Mucosa of stomach (tissue), 1 donor: ENCODE data around the gene ARRB2.

Experiments used
- H3K27me3 ChIP-seq: one replicate; pipeline ENCODE4 v1.7.0; 2013; ENCODE audit warnings: mild to moderate bottlenecking, low read length; ENCODE audit not compliant: control insufficient read depth, insufficient read depth
- H3K36me3 ChIP-seq: one replicate; pipeline ENCODE4 v1.7.0; 2013; ENCODE audit warnings: low read length; ENCODE audit not compliant: control insufficient read depth, insufficient read depth
- H3K4me1 ChIP-seq: one replicate; pipeline ENCODE4 v1.7.0; 2013; ENCODE audit warnings: mild to moderate bottlenecking, low read length; ENCODE audit not compliant: control insufficient read depth, insufficient read depth
- H3K4me3 ChIP-seq: one replicate; pipeline ENCODE4 v1.7.0; 2013; ENCODE audit warnings: low read length
- H3K9ac ChIP-seq: one replicate; pipeline ENCODE4 v1.7.0; 2013; ENCODE audit warnings: mild to moderate bottlenecking, low read length, moderate library complexity
- H3K9me3 ChIP-seq: one replicate; pipeline ENCODE4 v1.7.0; 2013; ENCODE audit warnings: mild to moderate bottlenecking, low read length, moderate library complexity; ENCODE audit not compliant: control insufficient read depth
- donor health status: Pancreatic carcinoma.

Gene ARRB2

GRCh38 chr17:4709794-4710692 is at the start of gene ARRB2:
ARRB2 (plus strand) TSS chr17:4710632; CDS start chr17:4710722, 90 bp downstream.
- Histone ChIP-seq H3K4me1 (peaks cover 22% of the 10 kb centered on the region), H3K27me3 (no peaks in the 10 kb centered on the region), H3K9ac (peak within 1 kb of the TSS; percentile 71), H3K36me3 (no peaks in the 10 kb centered on the region), H3K4me3 (peak within 1 kb of the TSS; percentile 41), H3K9me3 (no peaks in the 10 kb centered on the region)

GRCh38 chr17:4663711-4664110 is 46.7 kb upstream of the ARRB2 start:
- peaks cover 4% of the 10 kb centered on the region for H3K27me3 ChIP-seq
- no peaks in the 10 kb centered on the region for H3K36me3 ChIP-seq
- no peaks in the 10 kb centered on the region for H3K9me3 ChIP-seq
- H3K4me3 ChIP-seq = no peak overlapping the region
- H3K9ac ChIP-seq = no peak overlapping the region
- H3K4me1 ChIP-seq = no peaks in the 10 kb centered on the region

GRCh38 chr17:4664230-4664629 is 46.2 kb upstream of the ARRB2 start:
- Histone ChIP-seq H3K36me3 (no peaks in the 10 kb centered on the region), H3K4me1 (no peaks in the 10 kb centered on the region), H3K9ac (no peak overlapping the region), H3K4me3 (no peak overlapping the region), H3K27me3 (peaks cover 4% of the 10 kb centered on the region), H3K9me3 (no peaks in the 10 kb centered on the region)

- no peak overlapping the region for H3K9ac ChIP-seq
- H3K9me3 ChIP-seq = no peaks in the 10 kb centered on the region
- H3K36me3 ChIP-seq = no peaks in the 10 kb centered on the region
- peaks cover 4% of the 10 kb centered on the region for H3K27me3 ChIP-seq
- no peaks in the 10 kb centered on the region for H3K4me1 ChIP-seq
- no peak overlapping the region for H3K4me3 ChIP-seq
Observed at GRCh38 chr17:4665027-4665426, 45.4 kb upstream of the ARRB2 start.

GRCh38 chr17:4666296-4666695 is 44.1 kb upstream of the ARRB2 start:
- no peaks in the 10 kb centered on the region for H3K4me1 ChIP-seq
- no peak overlapping the region for H3K9ac ChIP-seq
- no peaks in the 10 kb centered on the region for H3K9me3 ChIP-seq
- peaks cover 4% of the 10 kb centered on the region for H3K27me3 ChIP-seq
- no peaks in the 10 kb centered on the region for H3K36me3 ChIP-seq
- H3K4me3 ChIP-seq = no peak overlapping the region

GRCh38 chr17:4667166-4667565 is 43.3 kb upstream of the ARRB2 start:
- H3K9ac ChIP-seq = no peak overlapping the region
- peaks cover 4% of the 10 kb centered on the region for H3K27me3 ChIP-seq
- no peak overlapping the region for H3K4me3 ChIP-seq
- no peaks in the 10 kb centered on the region for H3K9me3 ChIP-seq
- H3K4me1 ChIP-seq = no peaks in the 10 kb centered on the region
- no peaks in the 10 kb centered on the region for H3K36me3 ChIP-seq

- Histone ChIP-seq H3K9ac (no peak overlapping the region), H3K27me3 (no peaks in the 10 kb centered on the region), H3K4me1 (no peaks in the 10 kb centered on the region), H3K9me3 (no peaks in the 10 kb centered on the region), H3K4me3 (no peak overlapping the region), H3K36me3 (peaks cover 17% of the 10 kb centered on the region)
Observed at GRCh38 chr17:4672055-4672630, 38.3 kb upstream of the ARRB2 start.

GRCh38 chr17:4672751-4673150 is 37.7 kb upstream of the ARRB2 start:
- no peaks in the 10 kb centered on the region for H3K27me3 ChIP-seq
- H3K4me3 ChIP-seq = no peak overlapping the region
- no peak overlapping the region for H3K9ac ChIP-seq
- H3K4me1 ChIP-seq = no peaks in the 10 kb centered on the region
- H3K9me3 ChIP-seq = no peaks in the 10 kb centered on the region
- peaks cover 17% of the 10 kb centered on the region for H3K36me3 ChIP-seq

GRCh38 chr17:4673169-4673568 is 37.3 kb upstream of the ARRB2 start:
- H3K36me3 ChIP-seq = peaks cover 17% of the 10 kb centered on the region
- H3K4me3 ChIP-seq = no peak overlapping the region
- no peaks in the 10 kb centered on the region for H3K9me3 ChIP-seq
- H3K4me1 ChIP-seq = peaks cover under 1% of the 10 kb centered on the region
- no peak overlapping the region for H3K9ac ChIP-seq
- no peaks in the 10 kb centered on the region for H3K27me3 ChIP-seq

GRCh38 chr17:4673986-4674684 is 36.3 kb upstream of the ARRB2 start:
- H3K9ac ChIP-seq = no peak overlapping the region
- no peaks in the 10 kb centered on the region for H3K9me3 ChIP-seq
- H3K4me3 ChIP-seq = no peak overlapping the region
- H3K4me1 ChIP-seq = peaks cover 9% of the 10 kb centered on the region
- no peaks in the 10 kb centered on the region for H3K27me3 ChIP-seq
- peaks cover 21% of the 10 kb centered on the region for H3K36me3 ChIP-seq

- Histone ChIP-seq H3K36me3 (peaks cover 21% of the 10 kb centered on the region), H3K4me1 (peaks cover 9% of the 10 kb centered on the region), H3K9ac (no peak overlapping the region)
Observed at GRCh38 chr17:4674685-4674998, 35.8 kb upstream of the ARRB2 start.

GRCh38 chr17:4675791-4676190 is 34.6 kb upstream of the ARRB2 start:
- Histone ChIP-seq H3K27me3 (no peaks in the 10 kb centered on the region), H3K4me3 (no peak overlapping the region), H3K4me1 (peaks cover 9% of the 10 kb centered on the region), H3K9me3 (no peaks in the 10 kb centered on the region), H3K9ac (no peak overlapping the region), H3K36me3 (peaks cover 21% of the 10 kb centered on the region)

More at GRCh38 chr17:4674685-4674998, 35.8 kb upstream of the ARRB2 start:
- Histone ChIP-seq H3K9me3 (no peaks in the 10 kb centered on the region), H3K27me3 (no peaks in the 10 kb centered on the region), H3K4me3 (no peak overlapping the region)
